Activated T-helper 1 cell treated with Interleukin-2 at 50 U/mL for 16 hours (primary cell): ENCODE results near the gene TEX35.
"Not testable (repeated sequence)": the region's sequence is repeated elsewhere in the genome, so short reads cannot be mapped to it uniquely, and the experiment has no call there.

Experiments
- DNase-seq: peaks from one replicate; pipeline ENCODE4 v3.0.0-alpha.2; 2020; ENCODE audit warnings: low read depth

The TEX35 gene

GRCh38 chr1:178495158-178495557 lies 17.8 kb upstream of the TEX35 start:
- DNase-seq = no peak

DNA sequence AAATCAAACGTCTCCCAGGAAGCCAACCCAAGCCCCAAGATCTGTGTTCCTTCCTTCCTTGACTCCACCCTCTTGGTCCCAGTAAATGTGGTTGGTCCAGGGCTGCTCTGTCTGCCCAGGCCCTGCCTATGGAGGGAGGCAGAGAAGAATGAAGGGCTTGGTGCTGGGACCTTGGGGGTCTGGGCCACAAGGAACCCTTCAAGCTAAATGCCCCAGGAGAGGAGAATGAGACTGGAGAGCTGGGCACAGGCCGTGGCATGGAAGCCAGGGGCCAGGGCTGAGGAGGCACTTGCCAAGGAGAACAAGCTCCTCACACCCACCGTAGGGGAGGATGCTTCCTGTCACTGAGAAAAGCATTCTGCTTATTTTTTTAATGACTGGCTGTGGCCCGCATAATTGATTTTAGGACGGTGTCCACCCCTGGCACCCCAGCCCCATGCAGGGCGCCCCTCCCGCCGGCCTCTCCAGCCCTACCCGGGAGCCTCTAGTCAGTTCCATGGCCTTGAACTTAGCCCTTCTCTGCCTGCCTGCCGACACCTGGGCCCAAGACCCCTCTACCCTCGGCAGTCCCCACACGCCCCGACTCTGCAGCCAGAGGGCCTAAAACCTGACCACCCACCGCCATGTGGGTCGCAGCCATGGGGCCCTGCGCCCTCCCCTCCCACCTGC lies 17.0 kb upstream of the TEX35 start:
- no peak for DNase-seq

- DNase-seq = no peak
These were observed 16.3 kb upstream of the TEX35 start, which contains the start of gene CLEC20A for GRCh38 chr1:178496410-178497135. Gene CLEC20A, minus strand, starts transcription at chr1:178496964. Its CDS starts 25 bp downstream, at chr1:178496939.

- DNase-seq = no peak
These were observed 14.9 kb upstream of the TEX35 start for GRCh38 chr1:178497903-178498478.

DNA sequence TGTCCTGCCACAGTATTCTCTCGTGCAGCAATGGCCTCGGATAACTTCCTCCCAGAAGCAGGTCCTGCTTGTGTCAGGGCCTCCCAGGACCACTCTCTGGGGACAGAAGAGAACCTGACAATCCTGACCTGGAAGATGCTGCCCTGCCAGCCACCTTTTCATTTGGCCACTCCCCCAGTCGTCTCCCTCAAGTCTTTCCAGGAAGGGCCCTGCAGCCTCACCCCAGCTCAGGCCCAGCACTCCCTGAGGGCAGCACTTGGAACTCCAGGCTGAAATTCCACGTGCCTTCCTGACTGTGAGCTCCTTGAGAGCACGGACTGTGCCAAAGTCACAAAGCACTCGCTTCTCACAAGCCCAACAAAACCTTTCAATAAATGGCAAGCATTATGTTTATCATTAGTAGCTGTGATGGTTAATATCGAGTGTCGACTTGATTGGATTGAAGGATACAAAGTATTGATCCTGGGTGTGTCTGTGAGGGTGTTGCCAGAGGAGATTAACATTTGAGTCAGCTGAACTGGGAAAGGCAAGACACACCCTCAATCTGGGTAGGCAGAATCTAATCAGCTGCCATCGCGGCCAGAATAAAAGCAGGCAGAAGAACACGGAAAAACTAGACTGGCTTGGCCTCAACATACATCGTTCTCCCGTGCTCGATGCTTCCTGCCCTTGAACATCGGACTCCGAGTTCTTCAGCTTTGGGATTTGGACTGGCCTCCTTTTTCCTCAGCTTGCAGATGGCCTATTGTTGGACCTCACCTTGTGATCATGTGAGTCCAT lies 13.8 kb upstream of the TEX35 start:
- no peak for DNase-seq

GRCh38 chr1:178500091-178500770 lies 12.7 kb upstream of the TEX35 start:
- no peak for DNase-seq

- no peak for DNase-seq
These were observed 11.9 kb upstream of the TEX35 start for GRCh38 chr1:178500936-178501554.

DNA sequence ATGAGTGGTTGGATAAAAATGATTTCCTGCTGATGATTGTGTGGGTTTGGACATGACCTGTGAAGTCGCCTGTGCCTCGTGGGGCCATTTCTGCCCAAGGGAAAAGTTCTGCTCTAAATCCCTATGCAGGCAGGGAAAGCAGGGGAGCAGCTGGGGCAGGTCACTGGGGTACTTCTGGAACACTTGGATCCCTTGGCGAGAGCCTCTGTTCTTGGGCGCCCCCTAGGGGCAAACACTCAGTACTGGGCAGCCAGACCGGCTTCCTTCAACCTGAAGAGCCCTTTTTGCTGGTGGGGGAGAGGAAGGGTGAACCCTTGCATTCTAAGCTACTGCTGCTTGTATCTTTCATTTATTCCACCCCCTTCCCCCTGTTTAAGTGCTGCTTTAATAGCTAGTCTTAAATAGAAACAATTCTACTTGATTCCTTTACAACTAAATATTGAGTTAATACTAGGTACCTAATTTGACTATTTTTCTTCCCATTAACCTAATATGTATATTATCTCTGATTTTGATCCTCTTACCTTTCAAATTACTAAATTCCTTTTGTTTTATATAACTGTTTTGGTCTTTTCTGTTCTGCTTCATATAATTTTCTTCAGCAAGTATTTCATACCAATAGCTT lies 11.1 kb upstream of the TEX35 start:
- DNase-seq = no peak

DNA sequence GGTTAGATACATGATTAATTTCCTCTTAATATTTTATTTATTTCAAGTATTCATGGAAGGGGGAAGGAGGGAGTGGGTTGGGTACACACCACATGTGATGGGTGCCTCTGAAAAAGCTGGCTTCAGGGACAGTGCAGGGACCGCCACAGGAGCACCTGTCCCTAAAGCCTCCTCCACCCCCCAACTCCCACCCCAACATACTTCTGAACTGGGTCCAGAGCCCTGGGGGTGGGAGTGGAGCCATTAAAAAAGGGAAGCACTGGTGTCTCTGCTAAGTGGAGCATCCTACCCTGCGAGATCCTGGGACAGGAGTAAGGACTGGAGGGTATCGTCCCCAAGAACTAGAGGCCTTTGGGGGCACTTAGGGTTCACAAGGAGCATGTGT lies 10.6 kb upstream of the TEX35 start:
- no peak for DNase-seq

DNA sequence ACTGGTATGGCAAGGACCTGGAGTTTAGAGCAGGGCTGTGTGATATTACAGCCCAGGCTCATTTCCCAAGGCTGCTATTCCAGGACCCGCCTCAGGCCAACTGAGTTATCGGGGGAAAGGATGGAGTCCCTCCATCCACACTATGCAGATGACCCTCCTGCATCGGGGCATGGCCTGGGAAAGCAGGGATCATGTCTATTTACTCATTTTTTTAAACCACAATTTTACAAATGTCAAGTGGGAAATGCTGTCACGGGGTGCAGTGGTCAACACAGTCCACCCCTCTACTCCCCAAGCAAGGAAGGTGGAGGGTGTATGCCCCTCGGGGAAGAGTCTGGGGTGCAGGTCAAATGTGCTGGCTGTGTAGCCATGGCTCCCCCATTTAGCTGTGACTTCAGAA lies 10.1 kb upstream of the TEX35 start:
- no peak for DNase-seq

DNA sequence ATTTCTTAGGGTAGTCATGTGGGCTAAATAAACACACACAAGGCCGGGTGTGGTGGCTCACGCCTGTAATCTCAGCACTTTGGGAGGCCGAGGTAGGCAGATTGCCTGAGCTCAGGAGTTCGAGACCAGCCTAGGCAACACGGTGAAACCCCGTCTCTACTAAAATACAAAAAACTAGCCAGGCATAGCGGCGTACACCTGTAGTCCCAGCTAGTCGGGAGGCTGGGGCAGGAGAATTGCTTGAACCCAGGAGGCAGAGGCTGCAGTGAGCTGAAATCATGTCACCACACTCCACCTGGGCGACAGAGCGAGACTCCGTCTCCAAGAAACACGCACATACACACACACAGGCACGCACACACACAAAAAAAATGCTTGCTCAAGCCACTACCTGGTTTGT lies 9.6 kb upstream of the TEX35 start:
- DNase-seq = not testable (repeated sequence)

DNA sequence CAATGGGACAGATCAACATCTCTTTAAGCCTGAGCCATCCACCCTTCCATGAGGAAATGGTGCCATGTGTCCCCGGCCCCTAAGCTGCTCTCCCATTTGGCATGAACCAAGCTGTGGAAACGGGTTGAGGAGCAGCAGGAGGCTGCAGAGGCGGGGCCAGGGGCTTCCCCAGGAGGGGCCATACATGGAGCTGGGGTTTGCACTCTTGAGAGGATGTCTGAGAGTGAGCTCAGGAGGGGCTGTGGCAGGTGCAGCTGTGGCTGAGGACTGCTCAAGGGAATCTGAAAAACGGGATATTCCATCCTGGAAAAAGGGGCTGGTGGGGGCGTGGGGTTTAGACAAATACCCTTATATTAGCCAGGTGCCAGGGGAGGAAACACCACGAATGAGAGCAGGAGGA lies 9.1 kb upstream of the TEX35 start:
- no peak for DNase-seq

- no peak for DNase-seq
These were observed 8.6 kb upstream of the TEX35 start for GRCh38 chr1:178504286-178504685.

- no peak for DNase-seq
These were observed 6.7 kb upstream of the TEX35 start for GRCh38 chr1:178506177-178506576.

- DNase-seq = no peak
These were observed 6.2 kb upstream of the TEX35 start for GRCh38 chr1:178506669-178507068.

- DNase-seq = no peak
These were observed 3.4 kb upstream of the TEX35 start for GRCh38 chr1:178509414-178510007.

DNA sequence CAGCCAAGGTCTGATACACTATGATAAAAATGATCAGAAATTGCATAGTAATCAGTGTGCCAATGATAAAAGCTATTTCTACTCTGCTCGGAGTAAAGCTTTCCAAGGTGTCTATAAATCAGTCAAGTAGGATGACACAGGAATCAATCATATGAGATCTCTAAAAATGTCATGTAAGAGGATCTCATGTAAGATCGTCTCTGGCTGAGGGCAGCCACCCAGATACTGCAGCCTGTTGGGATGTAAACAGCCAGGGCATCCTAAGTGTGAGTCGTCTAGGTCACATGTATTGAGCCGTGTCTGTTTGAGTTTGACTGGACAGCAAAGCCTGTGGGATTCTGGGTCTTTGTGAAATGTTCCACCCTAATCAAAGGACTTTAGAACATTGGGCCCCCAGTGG lies 2.8 kb upstream of the TEX35 start:
- no peak for DNase-seq

GRCh38 chr1:178513278-178513983 lies 522 bp downstream of the TEX35 start:
- no peak for DNase-seq

DNA sequence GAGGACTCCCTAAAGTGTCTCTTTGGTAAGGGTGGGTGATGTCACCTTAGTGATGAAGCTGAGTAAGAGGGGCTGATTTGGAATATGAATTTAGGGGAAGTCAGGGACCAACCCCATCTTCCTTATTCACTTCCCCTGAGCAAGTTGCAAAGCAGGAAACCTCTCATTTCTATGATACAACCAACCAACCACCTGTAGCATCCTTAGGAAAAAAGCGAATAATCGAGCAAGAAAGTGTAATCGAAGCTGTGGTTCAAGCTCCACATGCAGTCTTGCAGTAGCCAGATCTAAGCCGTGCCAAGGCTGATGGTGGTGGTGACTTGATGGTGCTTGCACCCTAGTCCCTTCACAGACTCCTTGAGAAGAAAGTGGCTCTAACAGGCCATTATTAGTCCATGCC lies 3.2 kb downstream of the TEX35 start:
- DNase-seq = no peak

DNA sequence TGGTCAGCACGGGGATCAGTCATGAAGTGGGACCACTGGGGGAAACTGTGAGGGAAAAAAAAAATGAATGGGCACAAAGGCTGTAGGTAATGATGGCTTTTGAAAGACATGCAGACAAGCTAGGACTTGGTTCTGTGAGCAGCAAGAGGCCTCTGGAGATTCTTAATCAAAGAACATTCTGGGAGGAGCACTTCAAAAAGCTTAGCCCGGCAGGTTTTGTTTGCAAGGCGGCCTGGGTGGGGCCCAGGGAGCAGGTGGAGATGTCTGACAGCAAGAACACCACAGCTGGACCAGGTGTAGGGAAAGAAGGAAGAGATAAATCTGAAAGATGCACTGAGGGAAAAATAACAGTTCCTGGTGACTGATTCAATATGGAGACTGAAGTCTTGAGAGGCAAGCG lies 6.0 kb downstream of the TEX35 start:
- no peak for DNase-seq
